HG03565 (cell line): ENCODE data around the gene TBC1D16.
"Not testable (repeated sequence)": the region's sequence is repeated elsewhere in the genome, so short reads cannot be mapped to it uniquely, and the experiment has no call there.

ENCODE experiments used
- ATAC-seq: cut with Tn5 transposase; IDR thresholded peaks from one replicate; pipeline ENCODE4 v1.9.1; 2021; ENCODE audit warnings: mild to moderate bottlenecking, moderate library complexity; ENCODE audit not compliant: unreplicated experiment

TBC1D16 gene

DNA sequence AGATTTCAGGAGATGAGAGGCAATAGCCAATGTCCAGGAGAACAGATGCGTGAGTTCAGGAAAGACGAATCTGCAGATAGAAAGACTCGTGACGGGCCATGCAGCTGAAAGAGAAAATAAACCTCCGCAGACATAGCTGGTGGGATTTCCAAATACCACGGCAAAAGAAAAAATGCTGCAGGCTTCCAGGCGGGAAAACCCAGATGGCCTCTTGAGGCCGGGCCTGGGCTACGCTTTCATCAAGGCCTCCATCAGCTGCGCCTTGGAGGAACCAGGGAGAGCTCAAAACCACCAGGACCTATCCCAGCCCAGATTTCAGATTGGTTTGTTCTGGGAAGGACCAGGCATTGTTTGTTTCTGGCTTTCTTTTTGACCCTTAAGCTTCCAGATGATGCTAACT, 17.4 kb upstream of the TBC1D16 start:
- ATAC-seq: no peak

DNA sequence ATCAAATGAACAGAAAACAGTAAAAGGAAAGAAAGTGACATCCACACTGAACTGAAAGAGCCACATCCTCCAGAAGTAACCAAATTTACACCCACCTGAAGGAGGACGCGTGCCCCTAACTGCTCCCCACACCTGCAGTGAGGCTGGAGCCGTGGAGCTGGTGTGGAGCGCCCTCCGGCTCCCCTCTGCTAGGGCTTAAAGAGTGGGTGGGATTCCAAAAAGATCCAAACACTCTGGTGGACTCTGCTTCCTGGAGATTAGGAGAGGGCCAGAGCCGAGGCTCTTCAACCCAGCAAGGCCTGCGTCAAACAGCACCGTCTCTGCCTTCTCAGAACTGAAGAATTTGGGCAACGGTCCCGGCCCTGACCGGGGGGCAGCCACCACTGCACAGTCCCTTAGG, 16.0 kb upstream of the TBC1D16 start:
- no peak for ATAC-seq

DNA sequence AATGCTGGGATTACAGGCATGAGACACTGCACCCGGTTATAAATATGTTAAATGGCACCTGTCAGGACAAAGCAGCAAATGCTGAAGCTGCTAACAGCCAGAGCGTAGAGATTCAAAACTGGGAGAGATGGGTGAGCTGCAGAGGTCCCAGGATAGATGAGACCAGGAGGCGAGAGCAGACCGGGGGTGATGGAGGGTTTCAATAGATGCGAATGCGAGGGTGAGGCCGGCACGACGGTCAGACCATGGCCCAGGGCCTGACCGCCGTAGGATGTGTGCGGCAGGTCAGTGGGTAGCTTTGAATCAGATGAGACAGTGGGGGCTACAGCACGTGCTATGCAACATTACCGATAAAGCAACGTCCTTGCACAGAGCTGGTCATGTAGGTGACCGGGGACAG, 15.0 kb upstream of the TBC1D16 start:
- no peak for ATAC-seq

DNA sequence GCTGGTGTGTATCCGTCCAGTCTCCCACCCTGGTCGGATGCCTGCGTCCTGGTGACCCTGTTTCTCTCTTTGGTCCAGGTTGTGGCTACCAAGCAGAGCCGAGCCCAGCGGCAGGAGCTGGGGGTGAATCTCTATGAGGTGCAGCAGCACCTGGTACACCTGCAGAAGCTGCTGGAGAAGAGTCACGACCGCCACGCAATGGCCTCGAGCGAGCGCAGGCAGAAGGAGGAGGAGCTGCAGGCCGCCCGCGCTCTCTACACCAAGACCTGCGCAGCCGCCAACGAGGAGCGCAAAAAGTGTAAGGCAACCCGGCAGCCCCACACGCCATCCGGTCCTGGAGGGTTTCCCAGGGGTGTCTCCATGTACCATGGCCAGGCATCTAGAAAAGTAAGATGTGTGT, 14.3 kb upstream of the TBC1D16 start:
- no peak for ATAC-seq

DNA sequence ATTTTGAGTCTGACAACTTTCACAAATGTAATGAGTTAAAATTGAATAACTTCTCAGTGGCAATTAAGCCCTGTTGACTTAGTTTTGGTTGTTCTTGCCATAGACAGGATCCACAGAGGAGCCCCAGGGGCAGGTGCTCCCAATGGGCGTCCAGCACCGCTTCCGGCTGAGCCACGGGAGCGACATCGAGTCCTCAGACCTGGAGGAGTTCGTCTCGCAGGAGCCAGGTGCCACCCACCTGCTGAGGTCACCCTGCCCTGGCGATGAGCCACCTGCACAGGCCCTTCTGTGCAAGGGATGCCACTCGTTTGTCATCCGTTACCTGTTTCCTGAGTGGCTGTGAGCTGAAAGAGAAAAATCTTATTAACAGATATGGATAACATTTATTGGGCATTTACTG, 11.5 kb upstream of the TBC1D16 start:
- no peak for ATAC-seq

DNA sequence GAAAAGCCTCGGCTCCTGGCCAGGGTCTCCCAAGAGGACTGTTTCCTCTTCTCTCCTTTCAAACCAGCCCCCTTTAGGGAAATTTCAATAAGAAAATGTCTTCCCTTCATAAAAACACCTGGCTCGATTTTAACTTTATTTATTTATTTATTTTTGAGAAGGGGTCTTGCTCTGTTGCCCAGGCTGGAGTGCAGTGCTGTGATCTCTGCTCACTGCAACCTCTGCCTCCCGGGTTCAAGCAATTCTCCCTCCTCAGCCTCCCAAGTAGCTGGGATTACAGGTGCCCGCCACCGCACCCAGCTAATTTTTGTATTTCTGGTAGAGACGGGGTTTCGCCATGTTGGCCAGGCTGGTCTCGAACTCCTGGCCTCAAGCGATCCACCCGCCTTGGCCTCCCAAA, 11.0 kb upstream of the TBC1D16 start:
- not testable (repeated sequence) for ATAC-seq

DNA sequence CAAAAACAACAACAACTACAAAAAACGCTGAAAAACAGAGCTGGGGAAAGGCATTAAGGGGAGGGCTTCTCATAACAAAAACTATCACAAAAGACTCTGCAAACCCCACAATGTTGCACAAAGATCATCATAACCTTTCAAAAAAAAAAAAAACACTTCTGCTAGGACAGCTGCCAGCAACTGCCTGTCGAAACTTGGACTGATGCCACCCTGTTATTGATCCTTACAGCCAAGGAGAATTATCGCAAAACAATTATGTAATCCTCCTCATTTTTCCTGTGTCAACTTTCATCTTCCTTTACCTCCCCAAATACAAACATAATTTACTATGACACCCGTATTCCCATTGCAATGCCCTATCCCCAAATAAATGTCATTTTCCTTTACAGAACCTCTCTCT, 10.0 kb upstream of the TBC1D16 start:
- no peak for ATAC-seq

DNA sequence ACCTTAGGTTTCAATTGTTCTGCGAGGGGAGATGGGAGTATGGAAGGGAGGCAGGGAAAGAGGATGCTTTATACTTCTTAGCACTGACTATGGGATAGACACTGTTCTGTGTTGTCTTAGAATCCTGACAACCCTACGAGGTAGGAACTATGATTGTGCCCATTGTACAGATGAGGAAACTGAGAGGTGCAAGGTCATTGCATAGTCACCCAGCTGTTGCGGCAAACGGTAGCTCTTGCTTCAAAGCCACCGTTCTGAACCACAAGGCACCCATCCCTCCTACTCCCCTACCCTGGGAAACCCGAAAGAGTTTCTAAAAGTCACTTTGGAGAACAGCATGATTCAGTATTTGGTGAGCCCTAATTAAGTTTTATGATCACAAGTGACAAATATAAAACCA, 8.3 kb upstream of the TBC1D16 start:
- ATAC-seq: no peak

DNA sequence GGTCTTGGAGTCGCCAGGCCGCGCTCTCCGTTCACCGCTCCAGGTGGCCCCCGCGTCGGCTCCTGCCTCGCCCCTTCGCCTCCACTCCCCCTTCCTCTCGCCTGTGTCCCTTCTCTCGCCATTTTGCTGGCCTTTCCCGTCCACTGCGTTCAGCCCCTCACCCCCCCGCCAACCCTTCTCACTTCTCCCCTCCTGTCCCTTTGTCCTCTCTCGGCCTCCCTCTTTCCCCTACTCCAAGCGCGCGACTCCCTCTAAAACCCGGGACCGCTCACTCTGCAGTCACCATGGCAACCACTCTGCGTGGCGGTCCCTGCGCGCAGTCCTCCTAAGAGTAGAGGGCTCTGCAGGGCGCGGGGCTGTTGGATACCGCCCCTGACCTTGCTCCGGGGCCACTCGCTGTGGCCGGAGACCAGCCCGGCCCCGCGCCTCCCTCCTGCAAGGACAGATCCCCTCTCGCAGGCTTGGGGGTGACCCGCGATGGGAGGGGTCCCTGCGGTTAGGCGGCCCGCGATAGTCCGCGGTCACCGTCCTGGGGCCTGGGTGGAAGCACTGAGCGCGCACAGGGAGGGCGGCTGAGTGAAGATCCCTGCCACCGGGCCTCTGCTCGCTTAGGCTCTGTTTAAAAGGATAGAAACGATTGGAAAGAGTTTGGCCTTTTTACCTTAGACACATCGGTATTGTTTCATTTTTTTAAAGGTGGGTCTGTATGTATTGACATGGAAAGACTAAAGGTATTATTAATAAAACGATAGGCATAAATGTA, 1.2 kb upstream of the TBC1D16 start:
- ATAC-seq: no peak

DNA sequence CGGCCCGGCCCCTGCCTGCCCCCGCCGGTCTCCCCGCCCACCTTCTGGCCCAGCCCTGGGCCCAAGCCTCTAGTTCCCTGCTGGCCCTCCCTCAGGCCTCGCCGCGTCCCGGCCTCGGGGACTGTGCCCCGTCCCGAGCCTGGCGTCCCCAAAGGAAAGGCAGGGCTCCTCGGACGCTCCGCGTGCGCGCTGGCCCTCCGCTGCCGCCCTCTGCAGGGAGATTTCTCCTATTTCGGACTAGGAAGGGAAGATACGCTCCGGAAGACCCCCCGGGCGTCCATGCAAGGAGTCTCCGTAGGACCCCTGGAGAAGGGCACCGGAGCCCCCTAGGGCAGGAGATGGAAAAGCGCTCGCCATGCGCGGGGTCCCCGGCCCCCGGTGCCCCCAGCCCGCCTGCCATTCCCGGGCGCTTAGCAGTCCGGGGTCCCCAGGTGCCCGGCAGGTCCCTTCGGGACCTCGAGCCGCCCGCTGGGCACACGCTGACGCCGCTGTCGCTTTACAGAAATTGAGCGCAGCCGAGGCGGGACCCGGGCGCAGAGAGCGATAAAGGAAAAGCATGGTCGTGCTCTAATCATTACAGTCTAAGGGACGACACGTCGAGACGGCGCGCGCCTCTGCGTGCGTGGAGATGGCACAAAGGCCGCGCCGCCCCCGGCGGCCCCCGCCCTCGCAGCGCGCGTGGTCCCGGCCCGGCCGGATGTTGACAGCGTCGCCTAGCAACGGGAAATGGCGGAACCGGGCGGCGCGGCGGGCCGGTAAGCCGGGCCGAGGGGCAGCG, 454 bp upstream of the TBC1D16 start, which contains the start of gene CCDC40:
TSS of gene CCDC40 (plus strand) at position 706 of the 778 bp plus-strand sequence. CDS start at position 727, 21 bp downstream.
- no peak for ATAC-seq

DNA sequence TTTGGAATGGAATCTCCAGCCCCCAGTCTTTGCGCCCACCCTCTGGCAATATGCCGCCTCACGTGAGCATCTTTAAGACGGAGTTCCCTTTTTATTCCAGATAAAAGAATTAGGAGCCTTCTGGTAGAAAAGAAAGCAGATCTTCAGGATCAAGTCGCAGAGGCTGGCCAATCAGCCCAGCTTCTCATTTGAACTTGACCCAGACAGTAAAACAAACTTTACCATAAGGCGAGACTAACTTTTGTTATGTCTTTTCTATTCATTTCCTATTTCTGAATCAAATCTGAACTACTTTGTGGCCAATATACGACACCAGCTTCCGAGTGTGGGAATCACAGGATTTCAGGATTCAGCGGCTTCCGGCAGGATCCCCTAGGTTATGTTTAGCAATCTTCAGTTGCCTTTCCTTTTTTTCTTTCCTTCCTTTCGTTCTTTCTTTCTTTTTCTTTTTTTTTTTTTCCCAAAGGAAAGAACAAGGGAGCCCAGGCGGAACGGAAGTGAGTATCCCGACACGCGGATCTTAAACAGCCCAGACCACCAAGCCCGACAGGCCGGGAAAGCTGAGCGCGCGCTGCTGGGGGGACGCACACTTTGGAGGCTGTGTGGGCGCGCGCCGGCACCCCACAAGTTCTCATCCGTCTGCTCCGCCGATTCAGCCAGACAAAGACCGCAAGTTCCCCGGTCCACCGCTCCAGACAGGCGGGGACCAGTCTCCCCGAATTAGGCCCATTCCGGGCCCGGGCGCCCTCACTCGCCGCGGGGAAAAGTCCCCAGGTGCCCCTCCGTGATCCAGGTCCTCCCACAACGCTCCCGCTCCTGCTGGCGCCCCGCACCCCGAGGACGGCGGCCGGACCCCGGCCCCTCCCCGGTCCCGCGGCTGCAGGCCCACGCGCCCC, 633 bp downstream of the TBC1D16 start:
- ATAC-seq: no peak

DNA sequence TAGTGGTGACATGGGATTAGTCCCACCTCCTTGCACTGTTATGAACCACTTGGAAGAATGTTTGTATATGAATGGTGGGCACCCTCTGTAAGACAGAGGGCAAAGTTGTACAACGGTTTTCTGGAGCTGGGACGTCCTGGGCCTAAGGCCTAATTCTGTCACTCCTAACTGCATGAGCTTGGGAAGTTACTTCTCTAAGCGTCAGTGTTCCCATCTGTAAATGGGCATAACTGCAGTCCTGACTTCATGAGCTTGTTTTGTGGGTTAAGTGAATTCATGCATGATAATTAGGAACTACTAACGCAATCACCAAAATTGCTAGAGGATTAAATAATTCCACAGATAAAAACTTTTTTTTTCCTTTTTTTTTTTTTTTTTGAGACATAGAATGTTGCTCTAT, 1.8 kb downstream of the TBC1D16 start:
- no peak for ATAC-seq

DNA sequence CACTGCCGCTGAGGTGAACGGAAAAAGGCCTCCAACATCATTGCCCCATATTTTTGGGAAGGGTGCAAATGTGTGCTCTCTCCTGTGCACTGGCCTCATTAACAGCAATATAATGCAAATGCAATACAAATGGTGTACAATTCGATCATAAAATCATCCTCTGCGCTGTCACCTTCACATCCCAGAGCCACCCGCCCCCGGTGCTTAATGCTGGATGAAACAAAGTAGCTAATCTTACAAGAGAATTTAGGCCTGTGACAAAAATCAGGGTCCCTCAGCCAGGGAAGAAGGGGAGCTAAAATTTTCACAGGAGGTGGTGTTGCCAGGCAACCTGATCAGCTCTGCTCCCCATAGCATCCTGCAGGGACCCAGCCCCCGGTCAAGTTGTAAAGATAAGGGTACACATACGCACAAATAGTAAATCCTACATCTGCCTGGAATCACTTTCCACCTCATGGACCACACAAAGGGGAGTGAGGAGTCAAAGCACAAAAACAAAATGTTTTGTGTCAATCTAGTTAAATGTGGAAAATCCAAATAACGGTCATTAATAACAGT, 3.0 kb downstream of the TBC1D16 start:
- ATAC-seq: no peak

DNA sequence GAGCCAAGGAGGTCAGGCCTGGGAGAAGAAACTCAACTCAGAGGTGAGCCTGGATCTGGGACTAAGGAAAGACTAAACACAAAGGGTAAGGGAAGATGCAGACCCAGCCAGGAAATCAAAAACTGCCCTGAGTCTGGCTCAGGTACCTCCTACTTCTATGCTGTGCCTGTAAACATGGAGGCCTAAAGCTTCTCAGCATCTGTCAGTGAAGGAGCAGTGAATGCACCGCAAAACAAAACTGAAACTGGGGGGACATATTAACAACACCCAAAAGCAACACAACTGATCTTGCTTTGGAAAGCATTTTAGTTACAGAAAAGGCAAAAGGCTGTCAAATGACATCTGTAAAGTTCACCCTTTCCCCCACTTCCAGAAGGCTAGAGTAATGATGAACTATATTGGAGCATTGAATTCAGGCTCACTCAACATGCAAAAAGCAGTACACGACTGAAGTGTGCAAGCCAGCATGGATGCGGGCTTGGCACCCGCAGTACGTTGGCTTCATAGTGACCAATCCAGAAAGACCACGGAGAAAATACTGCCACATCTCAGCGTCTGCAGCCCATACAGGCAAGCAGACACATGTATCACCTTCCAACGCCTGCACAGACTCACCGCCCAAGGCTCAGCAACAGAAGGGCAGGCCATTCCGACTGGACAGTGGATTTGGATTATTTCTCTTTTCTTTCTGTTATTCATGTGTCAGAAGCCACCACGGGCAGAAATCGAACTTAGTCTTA, 3.8 kb downstream of the TBC1D16 start:
- ATAC-seq: no peak

DNA sequence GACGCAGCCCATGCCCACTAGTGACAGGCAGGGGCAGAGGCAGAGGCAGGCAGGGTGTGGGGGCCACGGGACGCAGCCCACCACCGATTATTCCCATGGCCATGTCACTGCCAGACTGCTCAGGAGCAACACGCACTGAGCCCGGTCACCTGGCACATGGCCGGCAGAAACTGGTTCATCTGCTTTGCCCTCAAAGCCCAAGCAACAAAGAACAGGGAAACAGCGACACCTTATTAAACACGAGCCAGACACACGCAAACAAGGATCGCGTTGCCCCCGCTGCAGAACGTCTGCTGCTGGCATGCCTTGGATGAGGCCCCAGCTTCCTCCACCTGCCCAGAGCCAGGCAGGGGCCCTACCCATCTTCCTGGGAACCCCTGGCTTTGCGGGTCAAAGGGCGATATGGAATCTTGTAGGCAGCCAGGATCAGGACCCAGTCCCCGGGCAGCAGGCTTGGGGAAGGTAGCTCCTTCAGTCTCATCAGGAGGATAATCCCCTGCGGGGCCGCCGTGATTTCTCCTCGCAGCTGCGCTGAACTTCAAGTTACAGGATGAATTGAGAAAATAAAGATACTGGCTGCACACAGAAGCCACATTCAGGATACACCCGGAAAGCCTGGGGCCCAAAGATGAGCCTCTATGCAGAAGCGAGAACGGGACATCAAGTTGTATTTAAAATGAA, 4.8 kb downstream of the TBC1D16 start:
- ATAC-seq: no peak

DNA sequence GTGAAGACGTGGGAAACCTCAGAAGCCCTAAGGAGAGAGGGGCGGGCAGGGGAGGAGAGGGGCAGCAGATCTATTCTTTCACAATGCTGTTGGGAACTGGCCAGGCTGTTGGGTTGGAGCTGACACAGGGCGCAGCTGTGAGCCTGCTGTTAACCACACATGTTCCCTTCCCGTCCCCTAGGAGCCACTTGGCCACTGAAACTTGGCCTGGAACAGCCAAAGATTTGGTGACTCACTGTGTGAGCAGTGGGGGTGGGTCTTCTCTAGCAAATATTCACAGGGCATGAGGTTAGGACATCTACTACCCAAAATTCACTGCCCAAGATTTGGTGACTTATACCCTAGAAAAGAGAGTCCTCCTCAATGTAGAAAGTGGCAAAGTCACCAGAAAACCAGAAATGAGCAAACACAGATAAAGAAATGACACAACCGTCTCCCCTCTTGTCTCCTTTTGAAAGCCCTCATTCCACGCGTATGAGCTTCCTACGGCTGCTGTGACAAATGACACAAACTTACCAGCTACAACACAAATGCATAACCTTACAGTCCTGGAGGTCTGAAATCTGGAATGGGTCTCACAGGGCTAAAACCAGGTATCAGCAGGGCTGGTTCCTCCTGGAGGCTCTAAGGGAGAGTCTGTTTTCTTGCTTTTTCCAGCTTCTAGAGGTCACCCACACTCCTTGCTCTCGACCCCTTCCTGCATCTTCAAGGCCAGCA, 6.3 kb downstream of the TBC1D16 start:
- no peak for ATAC-seq

DNA sequence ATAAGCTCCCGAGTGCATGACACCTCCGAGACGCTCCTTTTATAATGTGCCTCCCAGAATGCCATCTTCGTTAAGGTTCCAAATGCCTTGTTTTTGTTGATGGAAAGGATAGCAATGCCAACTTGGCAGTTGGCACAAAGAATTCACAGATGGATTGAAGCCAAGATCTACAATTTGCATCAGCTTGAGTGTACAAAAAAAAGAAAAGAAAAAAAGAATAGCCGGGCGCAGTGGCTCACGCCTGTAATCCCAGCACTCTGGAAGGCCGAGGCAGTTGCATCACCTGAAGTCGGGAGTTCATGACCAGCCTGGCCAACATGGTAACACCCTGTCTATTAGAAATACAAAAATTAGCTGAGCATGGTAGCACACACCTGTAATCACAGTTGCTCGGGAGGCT, 7.6 kb downstream of the TBC1D16 start:
- no peak for ATAC-seq

DNA sequence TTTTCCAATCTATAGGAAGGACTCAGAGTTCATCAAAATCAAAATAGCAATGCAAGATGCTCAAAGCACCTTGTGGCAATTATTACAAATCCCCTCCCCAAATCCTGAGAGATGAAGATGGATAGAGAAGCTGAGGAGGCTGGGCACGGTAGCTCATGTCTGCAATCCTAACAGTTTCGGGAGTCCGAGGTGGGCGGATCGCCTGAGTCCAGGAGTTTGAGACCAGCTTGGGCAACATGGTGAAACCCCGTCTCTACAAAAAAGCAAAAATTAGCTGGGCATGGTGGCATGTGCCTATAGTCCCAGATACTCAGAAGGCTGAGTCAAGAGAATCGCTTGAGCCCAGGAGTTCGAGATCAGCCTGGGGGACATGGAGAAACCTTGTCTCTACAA, 8.6 kb downstream of the TBC1D16 start:
- ATAC-seq: no peak

DNA sequence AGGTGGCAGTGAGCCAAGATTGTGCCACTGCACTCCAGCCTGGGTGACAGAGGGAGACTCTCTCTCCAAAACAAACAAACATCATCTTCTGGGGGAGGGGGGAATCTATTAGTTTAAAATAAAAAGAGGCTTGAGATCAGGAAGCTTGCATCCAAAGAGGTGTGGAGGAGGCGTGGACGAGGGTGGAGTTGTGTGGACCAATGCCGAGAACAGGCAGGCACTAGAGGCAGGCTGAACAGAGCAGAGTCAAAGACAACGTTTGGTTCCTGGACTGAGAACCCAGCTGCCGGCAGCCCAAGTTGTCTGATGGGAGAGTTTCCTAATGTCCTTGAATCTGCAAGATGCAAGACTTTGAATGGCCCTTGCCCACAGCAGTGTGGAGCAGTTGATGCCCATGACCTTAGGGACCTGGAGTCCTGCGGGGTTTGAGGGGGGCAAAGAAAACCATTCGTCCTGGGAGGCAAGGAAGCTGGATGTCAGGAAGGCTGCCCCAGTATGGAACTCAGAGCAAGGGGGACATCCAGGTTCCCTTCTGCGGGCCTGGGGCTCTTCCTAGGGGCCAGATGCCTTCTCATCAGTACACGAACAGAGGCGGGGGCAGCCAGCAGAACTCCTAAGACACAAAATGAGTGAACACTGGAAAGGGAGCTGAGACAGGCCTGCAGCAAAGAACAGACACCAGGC, 9.2 kb downstream of the TBC1D16 start:
- ATAC-seq: no peak
